Endothelial cell of umbilical vein (primary cell): ENCODE measurements around the gene FGF3. TPM values are rescaled to one million over a fixed set of nuclear protein-coding genes. Genes with fewer than 3 reads are reported as not detected.

ENCODE experiments used
- BruUV-seq: library from RNA; stranded (reverse); fragments of 400-500 nt; replicated peaks from 2 replicates; lab custom pipeline; 2021; lab: Mats Ljungman, UMichigan
- CTCF ChIA-PET: fragments of 300-600, 350-600 bp; sonication (Branson Sonifier 250); formaldehyde crosslinking; loops from one replicate; lab custom pipeline; 2021; ENCODE audit warnings: antibody characterized with exemption, inconsistent platforms; lab: Charles Lee
- POLR2A ChIA-PET: fragments of 300-600, 350-600 bp; sonication (Branson Sonifier 250); formaldehyde crosslinking; loops from one replicate; lab custom pipeline; 2021; ENCODE audit warnings: antibody characterized with exemption, inconsistent platforms; lab: Charles Lee
- DNase-seq: peaks from one replicate; pipeline ENCODE4 v3.0.0-alpha.2; 2011; ENCODE audit warnings: low read depth, low spot score
- FAIRE-seq: peaks from 2 replicates; lab custom pipeline; 2011; peaks lifted over from hg19 to GRCh38; lab: Jason Lieb, UNC
- H2AFZ ChIP-seq: 2 replicates; pipeline ENCODE4 v1.6.0; 2012; ENCODE audit warnings: low read depth, low read length, control low read depth, inconsistent platforms
- H3K27ac ChIP-seq: 2 replicates; pipeline ENCODE4 v1.5.1; 2011; ENCODE audit warnings: low read depth, mild to moderate bottlenecking, control low read depth, low read length, moderate library complexity; ENCODE audit not compliant: insufficient read depth
- H3K27me3 ChIP-seq, 2 experiments: 2 replicates each; pipeline versions ENCODE4 v1.6.0 to v1.6.1; 2011; ENCODE audit warnings: low read length in 2 of 2, mixed read lengths in 1 of 2; ENCODE audit not compliant: control insufficient read depth in 2 of 2, insufficient read depth in 2 of 2
- H3K36me3 ChIP-seq, 2 experiments: 2 replicates in 1 of 2; 3 replicates in 1 of 2; pipeline ENCODE4 v1.5.1; 2011; ENCODE audit warnings: low read length in 2 of 2, mild to moderate bottlenecking in 1 of 2, moderate library complexity in 1 of 2; ENCODE audit not compliant: control insufficient read depth in 2 of 2, insufficient read depth in 2 of 2; ENCODE audit errors: extremely low read depth in 1 of 2
- H3K4me1 ChIP-seq: 3 replicates; pipeline ENCODE4 v1.5.1; 2011; ENCODE audit warnings: mild to moderate bottlenecking, low read length; ENCODE audit not compliant: control insufficient read depth, insufficient read depth; ENCODE audit errors: extremely low read depth
- H3K4me2 ChIP-seq: 2 replicates; pipeline ENCODE4 v1.6.1; 2011; ENCODE audit warnings: low read length, control low read depth, mixed read lengths; ENCODE audit not compliant: insufficient read depth
- H3K4me3 ChIP-seq, 3 experiments: fragments of 200-600 bp in 1 of 3; sonication (generic), shearing (Covaris generic) in 1 of 3; replicated peaks in 1 of 3; 2 replicates each; pipeline ENCODE4 v1.5.1; 2011 to 2016; ENCODE audit warnings: control low read depth in 3 of 3, low read length in 3 of 3, mild to moderate bottlenecking in 2 of 3, inconsistent platforms in 1 of 3, low read depth in 1 of 3, moderate library complexity in 1 of 3; ENCODE audit not compliant: insufficient read depth in 1 of 3
- H3K79me2 ChIP-seq: 2 replicates; pipeline ENCODE4 v1.6.0; 2012; ENCODE audit warnings: low read length, inconsistent platforms; ENCODE audit not compliant: control insufficient read depth, insufficient read depth
- H3K9ac ChIP-seq: replicated peaks from 2 replicates; pipeline ENCODE3; 2011; ENCODE audit warnings: low read length, control low read depth; ENCODE audit not compliant: insufficient read depth; ENCODE audit errors: extremely low read depth
- H3K9me1 ChIP-seq: replicated peaks from 3 replicates; pipeline ENCODE4 v1.6.0; 2011; ENCODE audit warnings: mild to moderate bottlenecking, low read length; ENCODE audit not compliant: control insufficient read depth, insufficient read depth; ENCODE audit errors: extremely low read depth
- H3K9me3 ChIP-seq: replicated peaks from 2 replicates; pipeline ENCODE4 v1.5.1; 2012; ENCODE audit warnings: low read length, inconsistent platforms; ENCODE audit not compliant: control insufficient read depth, insufficient read depth
- H4K20me1 ChIP-seq: replicated peaks from 2 replicates; pipeline ENCODE3; 2011; ENCODE audit warnings: mild to moderate bottlenecking, low read length; ENCODE audit not compliant: control insufficient read depth, insufficient read depth; ENCODE audit errors: extremely low read depth
- CTCF ChIP-seq, 2 donors: IDR thresholded peaks; 1 replicate in 1 of 2; 2 replicates in 1 of 2; pipeline ENCODE4 v1.5.1; 2011; ENCODE audit warnings: low read length in 2 of 2, mild to moderate bottlenecking in 2 of 2, moderate library complexity in 2 of 2, control low read depth in 1 of 2, inconsistent platforms in 1 of 2, low read depth in 1 of 2; ENCODE audit not compliant: insufficient read depth in 1 of 2; ENCODE audit errors: extremely low read depth in 1 of 2
- EZH2 ChIP-seq: IDR thresholded peaks from 2 replicates; pipeline ENCODE4 v1.6.1; 2012; ENCODE audit warnings: borderline replicate concordance, low read depth, mild to moderate bottlenecking, moderate library complexity, low read length, inconsistent platforms; ENCODE audit not compliant: severe bottlenecking
- FOS ChIP-seq: IDR thresholded peaks from 2 replicates; pipeline ENCODE4 v1.6.1; 2011; ENCODE audit warnings: mild to moderate bottlenecking, low read length, moderate library complexity, borderline replicate concordance; ENCODE audit not compliant: insufficient read depth
- GATA2 ChIP-seq: IDR thresholded peaks from 2 replicates; pipeline ENCODE4 v1.7.0; 2011; ENCODE audit warnings: low read depth, mild to moderate bottlenecking, moderate library complexity, mixed read lengths, low read length; ENCODE audit not compliant: insufficient read length, insufficient read depth
- JUN ChIP-seq: IDR thresholded peaks from 2 replicates; pipeline ENCODE4 v1.6.1; 2011; ENCODE audit warnings: borderline replicate concordance, low read depth; ENCODE audit not compliant: insufficient read length, insufficient read depth
- MAX ChIP-seq: IDR thresholded peaks from 2 replicates; pipeline ENCODE4 v1.6.1; 2011; ENCODE audit not compliant: insufficient read depth, insufficient read length
- MYC ChIP-seq: IDR thresholded peaks from one replicate; pipeline ENCODE4 v1.6.1; 2011; ENCODE audit warnings: mild to moderate bottlenecking, low read depth, low read length
- POLR2A ChIP-seq: IDR thresholded peaks from 2 replicates; pipeline ENCODE4 v1.6.1; 2012; ENCODE audit warnings: low read depth, mild to moderate bottlenecking, control low read depth, low read length
- POLR2AphosphoS5 ChIP-seq: IDR thresholded peaks from 2 replicates; pipeline ENCODE4 v1.6.1; 2012; ENCODE audit warnings: low read depth, mild to moderate bottlenecking, control low read depth, low read length, moderate library complexity; ENCODE audit not compliant: insufficient read depth
- dilution Hi-C: fragments of 300-500 bp; cut with MboI; formaldehyde crosslinking; loops from one replicate; pipeline ENCODE4 v1.15.0; 2019; ENCODE audit warnings: low sequenced_read_pairs; ENCODE audit not compliant: extremely low pct_ligation_motif_present
- intact Hi-C: fragments of 100-400 bp; cut with micrococcal nuclease; formaldehyde crosslinking; loops from one replicate; pipeline ENCODE4 v1.10.0; 2022
- polyA plus RNA-seq, 4 experiments: library from polyadenylated mRNA; depleted of rRNA in 3 of 4; stranded (reverse) in 3 of 4; unstranded in 1 of 4; fragments of >200 nt; gene quantifications; 2 replicates each; pipeline versions ENCODE4 v1.2.1 to v1.2.3, GENCODE V29; 2011 to 2012; ENCODE audit warnings: missing spikeins in 1 of 4
- total RNA-seq: library from RNA; stranded (reverse); gene quantifications from 2 replicates; pipeline ENCODE4 v1.2.3, GENCODE V29; 2021

The FGF3 gene
- total and polyA plus RNA-seq, 2 donors (not counting 3 experiments of a cell fraction or from before 2014, with no cell fraction given), result not detected

GRCh38 chr11:69802590-69802989, 16.6 kb downstream of the FGF3 start:
- no peaks in the 10 kb centered on the region for H3K4me1 ChIP-seq
- H3K27ac ChIP-seq, result no peak overlapping the region
- FAIRE-seq, result no peak
- no peak for TF ChIP-seq JUN
- no peak for TF ChIP-seq MAX
- TF ChIP-seq EZH2, result no peak
- no peak for TF ChIP-seq GATA2
- no peak for TF ChIP-seq CTCF (IDR thresholded peaks at IDR 0.05; ENCODE audit: extremely low read depth in 1 of 2, insufficient read depth in 1 of 2, low read depth in 1 of 2, low read length in 2 of 2)
- TF ChIP-seq MYC, result no peak
- no peak for TF ChIP-seq POLR2A
- no peak for TF ChIP-seq POLR2AphosphoS5
- TF ChIP-seq FOS, result no peak
- H3K4me2 ChIP-seq, result no peak overlapping the region
- ChIA-PET CTCF (interaction anchor here (1.0 to 1.2 kb wide), 2 partner anchors 117 to 118 kb away, joined by 4 to 5 read pairs; no protein-coding TSS in a partner anchor), POLR2A (no interaction called here)
- dilution Hi-C loops (no loop called here), intact Hi-C loops (no loop called here)
- H3K9me3 ChIP-seq, result no peaks in the 10 kb centered on the region
- no peaks in the 10 kb centered on the region for H4K20me1 ChIP-seq
- no peak for DNase-seq
- no peak overlapping the region for H3K9ac ChIP-seq
- no peak overlapping the region for H3K4me3 ChIP-seq
- no peaks in the 10 kb centered on the region for H3K9me1 ChIP-seq
- no peaks in the 10 kb centered on the region for H3K79me2 ChIP-seq
- BruUV-seq, result no TSS peak
- H3K27me3 ChIP-seq, result no peaks in the 10 kb centered on the region
- H2AFZ ChIP-seq, result no peak overlapping the region
- H3K36me3 ChIP-seq, result no peaks in the 10 kb centered on the region
